Activated CD4-positive, alpha-beta T cell treated with anti-CD3 and anti-CD28 coated beads, Interleukin-2, Interleukin-6, amounts not matched to agents 100 ng/mL and 50 ng/mL, durations not matched to agents 16 hours and 8 hours (primary cell): ENCODE data around the gene SH3GL1.
A peak's percentile ranks its signal among the peaks of the same experiment; 100 is the strongest.
"Not testable (repeated sequence)": the region's sequence is repeated elsewhere in the genome, so short reads cannot be mapped to it uniquely, and the experiment has no call there.

Source experiments
- DNase-seq: peaks from one replicate; pipeline ENCODE4 v3.0.0-alpha.2; 2020

Gene SH3GL1

GRCh38 chr19:4362831-4363545 is 37.4 kb downstream of the SH3GL1 start:
- no peak for DNase-seq

- DNase-seq = no peak
Observed at GRCh38 chr19:4362101-4362828, 38.1 kb downstream of the SH3GL1 start.

GRCh38 chr19:4361152-4362046 is 38.9 kb downstream of the SH3GL1 start:
- no peak for DNase-seq

- DNase-seq = no peak
Observed at GRCh38 chr19:4360641-4361151, 39.7 kb downstream of the SH3GL1 start.

- no peak for DNase-seq
Observed at GRCh38 chr19:4360081-4360569, 40.2 kb downstream of the SH3GL1 start.

GRCh38 chr19:4359627-4360000 is 40.7 kb downstream of the SH3GL1 start:
- DNase-seq = no peak

GRCh38 chr19:4358709-4359626 is 41.4 kb downstream of the SH3GL1 start:
- no peak for DNase-seq

GRCh38 chr19:4357921-4358326 is 42.4 kb downstream of the SH3GL1 start:
- DNase-seq = no peak

GRCh38 chr19:4357095-4357797 is 43.1 kb downstream of the SH3GL1 start:
- DNase-seq = no peak

- no peak for DNase-seq
Observed at GRCh38 chr19:4354897-4355296, 45.5 kb downstream of the SH3GL1 start.

- no peak for DNase-seq
Observed at GRCh38 chr19:4354282-4354681, 46.1 kb downstream of the SH3GL1 start.

GRCh38 chr19:4352701-4353121 is 47.6 kb downstream of the SH3GL1 start:
- DNase-seq = peak; percentile 70

- no peak for DNase-seq
Observed at GRCh38 chr19:4350726-4351125, 49.6 kb downstream of the SH3GL1 start.

GRCh38 chr19:4350111-4350510 is 50.2 kb downstream of the SH3GL1 start:
- DNase-seq = no peak

- DNase-seq = not testable (repeated sequence)
Observed at GRCh38 chr19:4349225-4349624, 51.1 kb downstream of the SH3GL1 start.

- no peak for DNase-seq
Observed at GRCh38 chr19:4347521-4347920, 52.8 kb downstream of the SH3GL1 start.

- no peak for DNase-seq
Observed at GRCh38 chr19:4346020-4346383, 54.3 kb downstream of the SH3GL1 start.

- DNase-seq = no peak
Observed at GRCh38 chr19:4345342-4346019, 54.9 kb downstream of the SH3GL1 start.

GRCh38 chr19:4343370-4344307 is 56.7 kb downstream of the SH3GL1 start, which contains the start of gene MPND:
Gene MPND (plus strand): TSS chr19:4343562. CDS start chr19:4343594, 32 bp downstream.
- peak; percentile 96 for DNase-seq
